T follicular helper cell (primary cell): ENCODE measurements around the gene SLC20A1.
"Not testable (repeated sequence)": the region's sequence is repeated elsewhere in the genome, so short reads cannot be mapped to it uniquely, and the experiment has no call there.

Experiments
- DNase-seq: peaks from one replicate; pipeline ENCODE4 v3.0.0-alpha.2; 2020; ENCODE audit warnings: low read depth

Gene SLC20A1

GRCh38 chr2:112646791-112647689 is 1.3 kb downstream of the SLC20A1 start:
- no peak for DNase-seq

- no peak for DNase-seq
Measured at GRCh38 chr2:112648081-112648480, 2.3 kb downstream of the SLC20A1 start.

- DNase-seq = no peak
Measured at GRCh38 chr2:112656679-112657078, 10.9 kb downstream of the SLC20A1 start.

- DNase-seq = no peak
Measured at GRCh38 chr2:112658301-112658700, 12.6 kb downstream of the SLC20A1 start.

- DNase-seq = no peak
Measured at GRCh38 chr2:112658839-112659667, 13.3 kb downstream of the SLC20A1 start.

GRCh38 chr2:112660138-112660537 is 14.4 kb downstream of the SLC20A1 start:
- DNase-seq = no peak

GRCh38 chr2:112661656-112662305 is 16.0 kb downstream of the SLC20A1 start:
- no peak for DNase-seq

- DNase-seq = no peak
Measured at GRCh38 chr2:112662704-112663103, 17.0 kb downstream of the SLC20A1 start.

GRCh38 chr2:112664689-112665088 is 18.9 kb downstream of the SLC20A1 start:
- no peak for DNase-seq

GRCh38 chr2:112665113-112665780 is 19.5 kb downstream of the SLC20A1 start:
- no peak for DNase-seq

GRCh38 chr2:112666761-112667122 is 21.0 kb downstream of the SLC20A1 start:
- DNase-seq = no peak

- DNase-seq = not testable (repeated sequence)
Measured at GRCh38 chr2:112667540-112667939, 21.8 kb downstream of the SLC20A1 start.

- DNase-seq = no peak
Measured at GRCh38 chr2:112669667-112670066, 23.9 kb downstream of the SLC20A1 start.

- DNase-seq = no peak
Measured at GRCh38 chr2:112670252-112671022, 24.7 kb downstream of the SLC20A1 start.

- DNase-seq = no peak
Measured at GRCh38 chr2:112671801-112672200, 26.1 kb downstream of the SLC20A1 start.

- DNase-seq = no peak
Measured at GRCh38 chr2:112673008-112673407, 27.3 kb downstream of the SLC20A1 start.

GRCh38 chr2:112674229-112674628 is 28.5 kb downstream of the SLC20A1 start:
- no peak for DNase-seq

GRCh38 chr2:112679484-112679883 is 33.7 kb downstream of the SLC20A1 start:
- DNase-seq = no peak

GRCh38 chr2:112680666-112681101 is 34.9 kb downstream of the SLC20A1 start:
- DNase-seq = no peak

GRCh38 chr2:112682101-112682500 is 36.4 kb downstream of the SLC20A1 start:
- DNase-seq = no peak
